Neural cell (in vitro differentiated cells): ENCODE results near the gene PPM1L. TPM values are rescaled to one million over a fixed set of nuclear protein-coding genes. Genes with fewer than 3 reads are reported as not detected.

Experiments
- H2AFZ ChIP-seq: fragments of 200-600, 300-800 bp; sonication (generic), shearing (Covaris generic); 2 replicates; pipeline ENCODE4 v1.6.0; 2014; ENCODE audit warnings: low read depth, mild to moderate bottlenecking, antibody characterized with exemption, low read length, moderate library complexity
- H3F3A ChIP-seq: fragments of 200-600 bp; shearing (Covaris generic); 2 replicates; pipeline ENCODE4 v1.6.1; 2016; ENCODE audit warnings: mild to moderate bottlenecking, moderate library complexity, mixed read lengths, antibody characterized with exemption, low read length; ENCODE audit not compliant: insufficient read depth, poor library complexity, severe bottlenecking
- H3K27ac ChIP-seq: fragments of 200-600, 300-800 bp; sonication (generic), shearing (Covaris generic); 2 replicates; pipeline ENCODE4 v1.5.1; 2014; ENCODE audit warnings: mild to moderate bottlenecking, low read length, moderate library complexity
- H3K27me3 ChIP-seq: fragments of 300-800, 200-600 bp; sonication (generic), shearing (Covaris generic); 2 replicates; pipeline ENCODE4 v1.6.0; 2014; ENCODE audit warnings: mild to moderate bottlenecking, low read depth, low read length, moderate library complexity; ENCODE audit not compliant: insufficient read depth
- H3K36me3 ChIP-seq: fragments of 300-800, 200-600 bp; sonication (generic), shearing (Covaris generic); 2 replicates; pipeline ENCODE4 v1.5.1; 2014; ENCODE audit warnings: mild to moderate bottlenecking, antibody characterized with exemption, low read length, moderate library complexity; ENCODE audit not compliant: insufficient read depth
- H3K4me2 ChIP-seq: fragments of 300-800, 200-600 bp; sonication (generic), shearing (Covaris generic); 2 replicates; pipeline ENCODE4 v1.6.0; 2014; ENCODE audit warnings: mild to moderate bottlenecking, low read length
- H3K4me3 ChIP-seq: fragments of 300-800, 200-600 bp; sonication (generic), shearing (Covaris generic); 2 replicates; pipeline ENCODE4 v1.5.1; 2014; ENCODE audit warnings: mild to moderate bottlenecking, low read length, moderate library complexity
- H3K79me2 ChIP-seq: fragments of 200-600 bp; shearing (Covaris generic); replicated peaks from 2 replicates; pipeline ENCODE4 v1.6.0; 2014; ENCODE audit warnings: mild to moderate bottlenecking, low read length, moderate library complexity; ENCODE audit not compliant: insufficient read depth
- H3K9ac ChIP-seq: fragments of 300-800, 200-600 bp; sonication (generic), shearing (Covaris generic); 2 replicates; pipeline ENCODE4 v1.6.1; 2016; ENCODE audit warnings: mild to moderate bottlenecking, low read length, mixed read lengths
- H3K9me2 ChIP-seq: fragments of 200-600 bp; shearing (Covaris generic); 2 replicates; pipeline ENCODE4 v1.6.1; 2016; ENCODE audit warnings: mild to moderate bottlenecking, low read length, mixed read lengths; ENCODE audit not compliant: insufficient read depth
- H3K9me3 ChIP-seq: fragments of 200-600, 300-800 bp; sonication (generic), shearing (Covaris generic); 2 replicates; pipeline ENCODE4 v1.6.1; 2016; ENCODE audit warnings: mild to moderate bottlenecking, mixed run types, low read length, moderate library complexity, mixed read lengths
- H4K20me1 ChIP-seq: fragments of 200-600 bp; shearing (Covaris generic); 2 replicates; pipeline ENCODE4 v1.6.1; 2016; ENCODE audit warnings: mild to moderate bottlenecking, mixed run types; ENCODE audit not compliant: insufficient read depth
- CTCF ChIP-seq: fragments of 450-650 bp; IDR thresholded peaks from 2 replicates; pipeline ENCODE4 v1.5.1; 2014; ENCODE audit warnings: antibody characterized with exemption, mild to moderate bottlenecking, moderate library complexity; ENCODE audit not compliant: poor library complexity, severe bottlenecking
- EP300 ChIP-seq: fragments of 450-650 bp; conservative IDR thresholded peaks from 2 replicates; pipeline ENCODE4 v1.6.1; 2014; ENCODE audit warnings: antibody characterized with exemption, mild to moderate bottlenecking, moderate library complexity; ENCODE audit not compliant: poor library complexity, severe bottlenecking
- EZH2 ChIP-seq: fragments of 200-600, 300-800 bp; shearing (Covaris generic), sonication (generic); IDR thresholded peaks from 2 replicates; pipeline ENCODE4 v1.6.1; 2014; ENCODE audit warnings: antibody characterized with exemption, low read length, borderline replicate concordance, mild to moderate bottlenecking; ENCODE audit not compliant: insufficient read depth, poor library complexity, severe bottlenecking
- MXI1 ChIP-seq: fragments of 450-650 bp; conservative IDR thresholded peaks from 2 replicates; pipeline ENCODE4 v1.6.1; 2014; ENCODE audit warnings: antibody characterized with exemption, mild to moderate bottlenecking; ENCODE audit not compliant: poor library complexity, severe bottlenecking
- POLR2AphosphoS5 ChIP-seq: IDR thresholded peaks from 2 replicates; pipeline ENCODE4 v1.6.1; 2012
- RAD21 ChIP-seq: fragments of 450-650 bp; conservative IDR thresholded peaks from 2 replicates; pipeline ENCODE4 v1.6.1; 2014; ENCODE audit warnings: antibody characterized with exemption, mild to moderate bottlenecking, moderate library complexity
- REST ChIP-seq: IDR thresholded peaks from 2 replicates; pipeline ENCODE4 v1.6.1; 2012; ENCODE audit warnings: borderline replicate concordance
- SMC3 ChIP-seq: fragments of 450-650 bp; conservative IDR thresholded peaks from 2 replicates; pipeline ENCODE4 v1.6.1; 2014; ENCODE audit warnings: antibody characterized with exemption, mild to moderate bottlenecking, moderate library complexity; ENCODE audit not compliant: poor library complexity
- TAF1 ChIP-seq: IDR thresholded peaks from 2 replicates; pipeline ENCODE4 v1.6.1; 2012; ENCODE audit warnings: low read depth
- polyA plus RNA-seq: library from polyadenylated mRNA; depleted of rRNA; stranded (reverse); fragments of >200 nt; gene quantifications from 2 replicates; pipeline ENCODE4 v1.2.3, GENCODE V29; 2014

The PPM1L gene
- polyA plus RNA-seq, 1 donor from 2014 or later: 24.9 TPM

GRCh38 chr3:160883373-160883772 lies 127.3 kb downstream of the PPM1L start:
- TF ChIP-seq CTCF (no peak), REST (no peak), POLR2AphosphoS5 (no peak), EZH2 (no peak), EP300 (no peak), TAF1 (no peak), MXI1 (no peak), SMC3 (no peak), RAD21 (no peak)
- H3K4me3 ChIP-seq: no peak overlapping the region
- H3K9me2 ChIP-seq: no peaks in the 10 kb centered on the region
- H3K36me3 ChIP-seq: no peaks in the 10 kb centered on the region
- H3F3A ChIP-seq: no peaks in the 10 kb centered on the region
- no peaks in the 10 kb centered on the region for H3K27me3 ChIP-seq
- no peak overlapping the region for H3K27ac ChIP-seq
- H2AFZ ChIP-seq: no peak overlapping the region
- no peaks in the 10 kb centered on the region for H3K79me2 ChIP-seq
- no peaks in the 10 kb centered on the region for H3K9me3 ChIP-seq
- no peaks in the 10 kb centered on the region for H4K20me1 ChIP-seq
- H3K9ac ChIP-seq: no peak overlapping the region
- H3K4me2 ChIP-seq: no peak overlapping the region

- Histone ChIP-seq H3K27ac (no peak overlapping the region), H3K79me2 (no peaks in the 10 kb centered on the region), H3K9me2 (no peaks in the 10 kb centered on the region), H3F3A (no peaks in the 10 kb centered on the region), H3K9me3 (no peaks in the 10 kb centered on the region), H3K4me3 (no peak overlapping the region), H2AFZ (no peak overlapping the region), H3K4me2 (no peak overlapping the region), H3K27me3 (no peaks in the 10 kb centered on the region), H3K9ac (no peak overlapping the region), H3K36me3 (no peaks in the 10 kb centered on the region), H4K20me1 (no peaks in the 10 kb centered on the region)
- TF ChIP-seq MXI1: no peak
- TF ChIP-seq REST: no peak
- TF ChIP-seq TAF1: no peak
- TF ChIP-seq SMC3: no peak
- no peak for TF ChIP-seq POLR2AphosphoS5
Measured at GRCh38 chr3:160885791-160886286, 129.8 kb downstream of the PPM1L start.
